Natural killer cell (primary cell): ENCODE data around the gene MGME1. TPM values are rescaled to one million over a fixed set of nuclear protein-coding genes. Genes with fewer than 3 reads are reported as not detected.

ENCODE experiments used
- ATAC-seq, 3 donors: fragments of 150-1000 bp in 2 of 3; fragments of 200-7000 bp in 1 of 3; cut with Tn5 transposase; 1 replicate in 1 of 3; 2 replicates in 2 of 3; pipeline ENCODE4 v1.10.0; 2021; ENCODE audit warnings: mild to moderate bottlenecking in 2 of 3, moderate library complexity in 2 of 3
- DNase-seq, 2 donors: peaks; one replicate each; pipeline versions ENCODE4 v3.0.0 to v3.0.0-alpha.2; 2013 to 2021; ENCODE audit warnings: mixed read lengths in 1 of 2
- H3K27ac ChIP-seq: one replicate; pipeline ENCODE4 v1.5.1; 2013; ENCODE audit warnings: mild to moderate bottlenecking, low read length
- H3K27me3 ChIP-seq: one replicate; pipeline ENCODE4 v1.6.1; 2013; ENCODE audit warnings: low read length; ENCODE audit not compliant: control insufficient read depth, insufficient read depth
- H3K36me3 ChIP-seq: one replicate; pipeline ENCODE4 v1.6.1; 2013; ENCODE audit warnings: low read length; ENCODE audit not compliant: control insufficient read depth, insufficient read depth
- H3K4me1 ChIP-seq: one replicate; pipeline ENCODE4 v1.6.1; 2013; ENCODE audit warnings: low read length; ENCODE audit not compliant: control insufficient read depth, insufficient read depth
- H3K4me3 ChIP-seq: one replicate; pipeline ENCODE4 v1.5.1; 2013; ENCODE audit warnings: low read length
- H3K9me3 ChIP-seq: one replicate; pipeline ENCODE4 v1.6.1; 2013; ENCODE audit warnings: low read length; ENCODE audit not compliant: control insufficient read depth, insufficient read depth
- H3K27ac Mint-ChIP-seq, 2 donors: one replicate each; pipeline ENCODE4 v1.8.0; 2022; ENCODE audit warnings: mild to moderate bottlenecking in 2 of 2, mixed read lengths in 2 of 2, moderate library complexity in 1 of 2
- H3K27me3 Mint-ChIP-seq, 2 donors: one replicate each; pipeline ENCODE4 v1.8.0; 2022; ENCODE audit warnings: low read depth in 2 of 2, mixed read lengths in 2 of 2
- H3K36me3 Mint-ChIP-seq: one replicate; pipeline ENCODE4 v1.8.0; 2022; ENCODE audit warnings: mixed read lengths
- H3K4me1 Mint-ChIP-seq, 2 donors: one replicate each; pipeline ENCODE4 v1.8.0; 2022; ENCODE audit warnings: mixed read lengths in 2 of 2
- H3K4me3 Mint-ChIP-seq: one replicate; pipeline ENCODE4 v1.8.0; 2022; ENCODE audit warnings: mild to moderate bottlenecking, moderate library complexity, mixed read lengths
- H3K9me3 Mint-ChIP-seq, 2 donors: one replicate each; pipeline ENCODE4 v1.8.0; 2022; ENCODE audit warnings: mixed read lengths in 2 of 2
- CTCF ChIP-seq: fragments of 200-600 bp; IDR thresholded peaks from one replicate; pipeline ENCODE4 v1.8.0; 2022; ENCODE audit warnings: antibody characterized with exemption
- WGBS: methylation state at CpG from one replicate; pipeline ENCODE4 v1.1.7; 2013; ENCODE audit warnings: missing lambda C conversion rate; ENCODE audit not compliant: insufficient coverage; 5-methylcytosine and 5-hydroxymethylcytosine counted together
- intact Hi-C: fragments of 100-400 bp; cut with micrococcal nuclease; formaldehyde crosslinking; loops from one replicate; pipeline ENCODE4 v1.14.2; 2022
- total RNA-seq, 4 donors: library from RNA; stranded (reverse); fragments of 120-200 nt in 1 of 4; gene quantifications; one replicate each; pipeline versions ENCODE4 v1.2.3 to v1.2.4, GENCODE V29; 2013 to 2022

MGME1 gene
- total RNA-seq, 3 donors from 2014 or later (not counting 1 experiment from before 2014, with no cell fraction given) = 10.3 to 25.1 (median 13.0) TPM

- DNase-seq = no peak
- Mint-ChIP-seq H3K9me3 (no peaks in the 10 kb centered on the region), H3K4me3 (no peak overlapping the region), H3K36me3 (no peaks in the 10 kb centered on the region), H3K4me1 (no peaks in the 10 kb centered on the region), H3K27ac (no peak overlapping the region), H3K27me3 (peaks cover 0 to 2% of the 10 kb centered on the region in 2 donors)
- H3K9me3 ChIP-seq = no peaks in the 10 kb centered on the region
- intact Hi-C loops = no loop called here
- WGBS = 94% methylated on average over 8 of the region's 8 CpGs
- no peak for ATAC-seq
- peak overlapping the region; percentile 38 for H3K27ac ChIP-seq
- no peak for TF ChIP-seq CTCF
- H3K27me3 ChIP-seq = no peaks in the 10 kb centered on the region
- no peak overlapping the region for H3K4me3 ChIP-seq
- H3K36me3 ChIP-seq = no peaks in the 10 kb centered on the region
- peaks cover 11% of the 10 kb centered on the region for H3K4me1 ChIP-seq
Observed at GRCh38 chr20:18004384-18005031, 35.7 kb downstream of the MGME1 start.

GRCh38 chr20:18005170-18005989, 36.6 kb downstream of the MGME1 start:
- Mint-ChIP-seq H3K27ac (no peak overlapping the region), H3K4me3 (no peak overlapping the region), H3K4me1 (no peaks in the 10 kb centered on the region), H3K27me3 (no peaks in the 10 kb centered on the region), H3K9me3 (no peaks in the 10 kb centered on the region), H3K36me3 (no peaks in the 10 kb centered on the region)
- 84% methylated on average over 21 of the region's 21 CpGs for WGBS
- Histone ChIP-seq H3K4me1 (peaks cover 11% of the 10 kb centered on the region), H3K27ac (no peak overlapping the region), H3K27me3 (no peaks in the 10 kb centered on the region), H3K36me3 (no peaks in the 10 kb centered on the region), H3K4me3 (no peak overlapping the region), H3K9me3 (no peaks in the 10 kb centered on the region)
- DNase-seq (no peak), ATAC-seq (no peak)
- intact Hi-C loops = no loop called here
- TF ChIP-seq CTCF = no peak

- Histone ChIP-seq H3K36me3 (no peaks in the 10 kb centered on the region), H3K4me3 (no peak overlapping the region), H3K27me3 (no peaks in the 10 kb centered on the region), H3K27ac (no peak overlapping the region), H3K4me1 (peaks cover 11% of the 10 kb centered on the region), H3K9me3 (no peaks in the 10 kb centered on the region)
- H3K9me3 Mint-ChIP-seq = no peaks in the 10 kb centered on the region
- TF ChIP-seq CTCF = no peak
- no peaks in the 10 kb centered on the region for H3K36me3 Mint-ChIP-seq
- no peaks in the 10 kb centered on the region for H3K4me1 Mint-ChIP-seq
- intact Hi-C loops = no loop called here
- no peaks in the 10 kb centered on the region for H3K27me3 Mint-ChIP-seq
- 88% methylated on average over 6 of the region's 6 CpGs for WGBS
- DNase-seq (no peak), ATAC-seq (no peak)
- H3K27ac Mint-ChIP-seq = no peak overlapping the region
- H3K4me3 Mint-ChIP-seq = no peak overlapping the region
Observed at GRCh38 chr20:18005990-18006364, 37.2 kb downstream of the MGME1 start.
